ENCODE data around the gene ANO5.

- TF ChIP-seq CTCF (IDR thresholded peaks at IDR 0.05) (no peak), POLR2A (IDR thresholded peaks at IDR 0.05) (no peak)
These were observed 12.8 kb upstream of the ANO5 start for GRCh38 chr11:22180131-22180530.
